ENCODE measurements around the gene ABI3BP.

The ABI3BP gene

DNA sequence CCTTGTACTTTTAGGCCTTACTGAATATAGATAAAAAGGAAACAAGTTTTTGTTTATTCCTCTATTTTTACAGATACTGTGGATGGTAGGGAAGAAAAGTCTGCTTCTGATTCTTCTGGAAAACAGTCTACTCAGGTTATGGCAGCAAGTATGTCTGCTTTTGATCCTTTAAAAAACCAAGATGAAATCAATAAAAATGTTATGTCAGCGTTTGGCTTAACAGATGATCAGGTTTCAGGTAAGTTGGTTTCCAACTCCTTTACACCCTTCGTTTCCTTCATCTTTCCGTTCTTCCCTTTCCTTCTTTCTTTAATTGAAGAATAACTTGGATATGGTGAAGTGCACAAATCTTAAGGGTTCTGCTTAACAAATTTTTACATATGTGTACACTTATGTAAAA is 260.8 kb downstream of the ABI3BP start:
- DNase-seq (ENCODE audit: low read depth in 2 of 2), result no peak

DNA sequence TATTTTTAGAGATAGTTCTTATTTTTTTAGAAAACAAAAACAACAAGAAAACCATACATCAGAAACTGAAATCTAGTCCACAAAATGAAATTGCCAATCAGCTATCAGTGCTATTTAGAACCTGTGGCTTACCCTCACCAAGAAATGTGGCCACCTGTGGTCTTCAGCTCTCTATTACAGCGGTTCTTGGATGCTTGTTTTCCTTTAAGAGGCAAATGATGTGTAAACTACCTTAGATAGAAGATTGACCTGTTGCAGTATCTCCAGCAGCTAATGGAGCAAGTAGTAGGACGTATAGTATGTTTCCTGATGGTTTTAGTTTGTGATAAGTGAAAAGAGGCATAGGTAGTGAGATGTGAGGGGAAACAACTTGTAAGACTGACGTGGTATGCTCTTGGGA is 262.7 kb downstream of the ABI3BP start:
- no peak for DNase-seq (ENCODE audit: low read depth in 2 of 2)

DNA sequence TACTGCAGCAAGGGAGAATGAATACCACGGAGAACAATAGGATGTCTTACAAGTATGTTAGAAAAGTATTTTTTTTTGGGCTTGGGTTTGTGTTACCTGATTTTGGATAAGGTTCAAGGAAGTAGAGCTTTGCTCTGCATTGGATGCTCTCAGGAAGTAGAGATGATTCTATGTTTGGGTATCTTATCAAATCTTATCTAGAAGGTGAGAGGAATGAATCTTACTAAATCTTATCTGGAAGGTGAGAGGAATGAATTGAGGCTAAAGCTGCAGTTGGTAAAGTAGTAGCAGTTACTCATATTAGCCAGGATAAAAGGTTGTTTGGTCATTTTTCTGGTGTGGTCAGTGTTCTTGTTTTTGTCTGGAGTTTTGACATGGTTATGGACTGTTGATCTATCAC is 266.5 kb downstream of the ABI3BP start:
- no peak for DNase-seq (ENCODE audit: low read depth in 2 of 2)

DNA sequence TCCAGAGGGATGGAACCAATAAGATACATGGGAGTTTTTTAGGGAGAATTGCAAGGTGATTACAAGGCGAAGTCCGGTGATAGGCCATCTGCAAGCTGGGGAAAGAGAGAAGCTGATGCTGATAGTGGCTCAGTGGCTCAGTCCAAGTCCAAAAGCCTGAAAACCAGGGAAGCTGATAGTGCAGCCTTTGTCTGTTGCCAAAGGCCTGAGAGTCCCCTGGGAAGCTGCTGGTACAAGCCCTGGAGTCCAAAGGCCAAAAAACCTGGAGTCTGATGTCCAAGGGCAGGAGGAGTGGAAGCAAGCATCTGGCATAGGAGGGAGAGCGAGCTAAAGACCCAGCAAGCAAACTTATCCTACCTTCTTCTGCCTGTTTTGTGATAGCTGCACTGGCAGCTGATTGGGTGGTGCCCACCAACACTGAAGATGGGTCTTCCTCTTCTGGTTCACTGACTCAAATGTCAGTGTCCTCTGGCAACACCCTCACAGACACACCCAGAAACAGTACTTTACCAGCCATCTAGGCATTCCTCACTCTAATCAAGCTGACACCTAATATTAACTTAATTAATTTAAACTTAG is 267.2 kb downstream of the ABI3BP start:
- no peak for DNase-seq (ENCODE audit: low read depth in 2 of 2)

DNA sequence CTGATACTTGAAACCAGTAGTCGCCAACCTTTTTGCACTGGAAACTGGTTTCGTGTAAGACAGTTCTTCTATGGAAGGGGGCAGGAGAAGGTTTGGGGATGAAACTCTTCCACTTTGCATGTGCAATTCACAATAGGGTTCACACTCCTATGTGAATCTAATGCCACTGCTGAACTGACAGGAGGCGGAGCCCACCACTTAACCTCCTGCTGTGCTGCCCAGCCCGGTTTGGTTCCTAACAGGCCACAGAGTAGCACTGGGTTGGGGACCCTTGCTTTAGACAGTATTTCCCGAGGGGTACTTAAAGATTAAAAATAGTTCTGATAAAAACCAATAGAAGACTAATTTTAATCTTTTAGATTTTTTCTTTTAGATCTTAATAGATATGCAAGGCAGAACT is 272.8 kb downstream of the ABI3BP start:
- DNase-seq (ENCODE audit: low read depth in 2 of 2), result no peak

DNA sequence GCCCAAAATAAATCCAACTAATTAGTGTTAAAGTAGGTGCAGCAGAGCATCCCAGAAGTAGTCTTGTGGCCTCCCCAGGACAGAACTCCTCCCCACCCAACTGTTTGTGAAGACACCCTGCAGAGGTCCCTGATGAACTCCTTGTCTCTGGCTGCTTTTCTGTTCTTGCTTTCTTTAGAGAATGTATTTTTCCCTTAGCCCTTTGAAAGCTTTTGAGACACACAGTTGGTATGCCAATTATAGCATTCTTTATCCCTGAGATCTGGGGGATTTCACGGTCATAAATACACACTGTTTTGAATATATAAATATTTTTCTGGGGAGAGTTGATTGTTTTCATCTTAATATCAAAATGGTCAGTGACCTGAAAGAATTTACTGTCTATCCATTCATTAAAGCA is 274.1 kb downstream of the ABI3BP start:
- DNase-seq (ENCODE audit: low read depth in 2 of 2), result no peak

DNA sequence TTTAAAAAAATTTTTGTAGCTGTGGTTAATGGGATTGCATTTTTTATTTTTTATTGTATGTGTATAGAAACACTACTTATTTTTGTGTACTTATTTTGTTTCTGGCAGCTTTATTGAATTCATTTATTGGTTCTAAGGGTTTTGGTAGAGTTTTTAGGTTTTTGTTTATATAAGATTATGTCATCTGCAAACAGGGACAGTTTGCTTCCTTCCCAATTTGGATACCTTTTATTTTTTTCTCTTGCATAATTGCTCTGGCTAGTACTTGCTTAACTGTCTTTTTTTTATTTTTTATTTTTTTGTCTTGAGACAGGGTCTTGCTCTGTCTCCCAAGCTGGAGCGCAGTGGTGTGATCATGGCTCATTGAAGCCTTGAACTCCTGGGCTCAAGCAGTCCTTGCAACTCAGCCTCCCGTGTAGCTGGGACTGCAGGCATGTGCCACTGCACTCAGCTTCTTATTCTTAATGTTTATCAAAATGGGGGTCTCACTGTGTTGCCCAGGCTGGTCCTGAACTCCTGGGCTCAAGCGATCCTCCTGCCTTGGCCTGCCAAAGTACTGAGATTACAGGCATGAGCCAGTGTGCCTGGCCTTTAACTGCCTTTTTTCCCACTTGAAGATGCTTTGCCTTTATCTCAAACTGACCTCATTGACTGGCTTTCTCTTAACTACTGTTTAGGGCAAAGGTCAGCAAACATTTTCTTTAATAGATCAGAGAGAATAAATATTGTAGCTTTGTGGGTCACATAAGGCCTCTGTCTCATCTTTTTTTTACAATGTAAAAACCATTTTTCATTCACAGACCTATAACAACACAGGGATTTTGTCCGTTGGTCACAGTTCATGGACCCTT is 275.4 kb downstream of the ABI3BP start:
- no peak for DNase-seq (ENCODE audit: low read depth in 2 of 2)

DNA sequence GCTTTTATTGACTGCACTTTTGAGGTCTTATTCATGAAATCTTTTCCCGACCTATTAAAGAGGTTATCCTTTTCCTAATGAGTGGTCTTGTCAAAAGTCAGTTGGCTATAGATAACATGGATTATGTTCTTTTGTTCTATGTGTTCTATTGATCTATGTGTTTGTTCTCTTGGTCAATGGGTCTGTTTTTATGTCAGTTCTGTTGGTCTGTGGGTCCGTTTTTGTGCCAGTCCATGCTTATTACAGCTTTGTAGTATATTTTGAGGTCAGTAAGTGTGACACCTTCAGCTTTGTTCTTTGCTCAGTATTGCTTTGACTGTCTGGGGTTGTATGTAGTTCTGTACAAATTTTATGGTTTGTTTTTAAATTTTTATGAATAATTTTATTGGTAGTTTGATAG is 276.2 kb downstream of the ABI3BP start:
- DNase-seq (ENCODE audit: low read depth in 2 of 2), result no peak

DNA sequence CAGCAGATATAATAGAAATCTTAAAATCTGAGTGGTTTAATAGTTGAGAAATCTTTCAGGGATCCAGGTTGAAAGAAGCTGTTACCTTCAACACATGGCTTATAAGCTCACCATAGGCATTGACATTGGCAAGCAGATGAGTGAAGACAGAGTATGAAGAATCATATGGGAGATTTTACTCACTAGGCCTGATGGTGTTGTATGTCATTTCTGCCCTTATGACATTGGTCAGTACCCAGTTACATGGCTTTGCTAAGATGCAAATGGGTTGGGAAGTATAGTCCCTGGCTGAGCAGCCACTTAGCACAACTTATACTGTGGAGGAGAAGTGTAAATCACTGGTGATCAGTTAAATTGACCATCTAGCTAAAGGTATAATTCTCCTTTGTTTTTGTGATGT is 278.0 kb downstream of the ABI3BP start:
- DNase-seq (ENCODE audit: low read depth in 2 of 2), result no peak

DNA sequence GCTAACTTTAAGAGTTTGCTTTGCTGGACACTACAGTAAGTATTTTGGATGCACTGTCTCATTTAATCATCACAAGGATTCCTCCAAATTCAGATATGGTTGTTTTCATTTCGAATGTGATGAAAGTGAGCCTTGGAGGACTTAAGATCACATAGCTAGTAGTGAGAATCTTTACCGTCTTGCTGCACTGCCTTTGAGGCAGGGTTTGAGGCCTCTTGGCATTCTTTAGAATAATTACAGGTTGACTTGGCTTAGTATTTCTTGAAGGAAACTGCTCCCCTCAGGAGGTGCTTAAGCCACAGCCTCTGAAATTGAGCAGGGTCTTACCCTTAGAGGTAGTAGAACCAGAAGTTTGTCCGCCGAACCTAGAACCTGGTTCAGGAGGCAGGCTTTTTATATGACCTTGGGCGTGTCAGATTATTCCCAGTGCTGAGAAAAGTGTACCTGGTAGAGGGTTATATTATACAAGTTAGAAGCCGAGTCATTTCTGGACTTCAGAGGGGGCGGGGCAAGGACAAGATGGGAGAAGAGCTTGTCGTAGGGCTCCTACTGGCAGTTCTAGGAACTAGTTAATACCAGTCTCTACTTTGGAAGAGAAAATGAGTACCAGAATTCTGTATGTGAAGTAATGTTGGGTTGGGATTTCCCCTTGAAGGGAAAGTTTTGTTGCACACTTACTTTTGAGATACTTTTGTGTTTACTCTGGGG is 282.8 kb downstream of the ABI3BP start:
- DNase-seq (ENCODE audit: low read depth in 2 of 2), result no peak

DNA sequence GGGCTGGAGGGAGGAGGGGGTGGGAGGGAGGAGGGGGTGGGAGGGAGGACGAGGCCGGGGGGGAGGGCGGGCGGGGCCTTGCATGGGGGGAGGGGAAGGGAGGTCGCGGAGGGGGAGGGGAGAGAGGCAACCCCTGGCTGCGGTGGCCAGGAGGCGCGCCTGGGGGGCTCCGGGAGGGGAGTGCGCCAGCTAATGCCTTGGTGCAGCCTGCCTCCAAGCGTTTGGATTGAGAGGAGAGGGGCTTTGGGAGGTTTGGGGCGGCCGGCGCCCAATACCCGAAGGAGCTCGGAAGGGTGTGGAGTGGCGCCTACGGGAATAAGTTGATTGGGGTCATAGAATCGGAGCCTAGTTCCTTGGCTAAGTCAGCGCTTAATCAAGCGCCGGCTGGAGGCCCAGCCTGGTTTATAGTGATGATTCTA is 283.4 kb downstream of the ABI3BP start:
- peak in 1 of 2 donors; percentile 17 for DNase-seq (ENCODE audit: low read depth in 2 of 2)

DNA sequence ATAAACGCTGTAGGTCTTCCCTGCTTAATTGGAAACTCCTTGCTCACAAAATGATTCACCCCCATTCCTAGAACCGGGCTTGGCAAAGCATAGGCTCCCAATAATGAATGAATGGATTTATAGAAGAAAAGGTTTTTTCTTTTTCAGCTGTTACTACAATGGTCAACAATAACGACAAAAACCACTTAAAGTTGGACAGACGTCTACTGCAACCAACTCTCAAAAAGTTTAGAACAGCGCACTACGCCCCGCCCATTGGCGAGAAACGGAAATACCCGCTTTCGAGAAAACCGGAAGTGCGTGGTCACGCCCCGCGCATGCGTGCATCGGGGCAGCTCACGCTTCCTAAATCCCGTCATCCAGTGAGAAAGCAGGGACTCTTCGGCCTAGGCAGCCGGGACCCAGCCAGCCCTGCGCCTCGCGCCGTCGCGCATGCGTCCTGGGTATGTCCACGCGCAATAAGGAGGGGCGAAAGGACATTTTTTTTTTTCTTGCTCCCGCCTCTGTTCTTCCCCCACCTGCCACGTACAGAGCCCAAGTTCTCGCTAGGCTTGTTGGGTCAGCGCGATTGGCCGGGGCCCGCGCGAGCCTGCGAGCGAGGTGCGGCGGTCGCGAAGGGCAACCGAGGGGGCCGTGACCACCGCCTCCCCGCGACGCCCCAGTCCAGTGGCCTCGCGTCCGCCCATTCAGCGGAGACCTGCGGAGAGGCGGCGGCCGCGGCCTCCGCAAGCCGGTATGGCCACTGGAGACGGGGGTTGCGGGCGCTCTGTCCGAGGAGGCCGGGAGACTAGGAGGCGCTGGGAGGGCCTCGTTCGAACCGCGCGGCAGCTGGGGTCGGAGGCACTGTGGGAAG is 284.0 kb downstream of the ABI3BP start, which contains the start of gene TFG:
Gene TFG, plus strand, starts transcription at position 506 of the 853 bp plus-strand sequence. CDS start 4,192 bp downstream, outside the sequence.
- peak; percentile 94 for DNase-seq (ENCODE audit: low read depth in 2 of 2)

DNA sequence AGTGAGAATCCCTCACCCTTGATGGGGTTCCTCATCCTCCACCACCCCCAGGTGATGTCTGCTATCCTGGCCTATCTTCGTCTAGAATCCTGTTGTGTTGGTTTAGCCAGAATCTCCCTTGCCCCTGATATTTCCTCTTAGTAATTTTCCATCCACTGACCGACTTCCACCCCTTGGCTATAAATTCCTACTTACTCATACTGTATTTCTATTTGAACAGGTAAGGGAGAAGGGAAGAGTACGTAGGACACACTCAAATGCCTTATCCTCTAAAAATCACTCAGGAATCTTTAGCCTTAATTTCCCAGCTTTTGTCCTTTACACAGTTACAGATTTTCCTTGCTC is 284.6 kb downstream of the ABI3BP start:
- DNase-seq (ENCODE audit: low read depth in 2 of 2), result no peak

DNA sequence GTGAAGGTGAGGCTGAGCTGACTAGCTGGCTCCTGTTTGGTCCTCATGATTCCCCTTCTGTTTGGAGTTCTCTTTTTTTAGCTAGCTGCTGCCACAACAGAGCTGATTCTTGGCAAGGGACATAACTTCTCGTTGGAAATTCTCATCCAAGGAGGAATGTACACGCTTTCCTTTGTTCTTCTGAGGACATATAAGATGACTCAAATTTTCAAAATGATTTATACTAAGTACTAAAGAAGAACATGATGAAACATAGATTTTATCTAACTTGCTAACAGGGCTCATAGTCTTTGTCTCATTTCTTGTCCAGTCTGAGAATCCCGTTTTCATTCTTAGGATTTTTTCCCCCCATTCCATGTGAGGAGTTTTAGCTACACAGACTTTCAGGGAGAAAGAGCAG is 286.9 kb downstream of the ABI3BP start:
- no peak for DNase-seq (ENCODE audit: low read depth in 2 of 2)

DNA sequence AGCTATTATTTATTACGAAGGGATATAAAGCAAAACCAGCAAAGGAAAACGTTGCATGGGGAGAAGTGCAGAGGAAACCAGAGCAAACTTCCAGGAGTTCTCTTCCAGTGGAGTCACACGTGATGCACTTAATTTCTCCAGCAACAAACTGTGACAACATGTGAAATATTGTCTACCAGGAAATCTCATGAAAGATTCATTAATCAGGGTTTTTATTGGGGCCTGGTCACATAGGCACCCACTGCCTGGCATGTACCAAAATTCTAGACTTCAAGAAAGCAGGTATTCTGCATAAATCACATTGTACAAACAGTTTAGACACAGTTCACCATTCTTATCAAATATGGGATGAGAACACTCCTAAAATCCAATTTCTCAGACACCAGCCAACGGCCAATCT is 289.4 kb downstream of the ABI3BP start:
- no peak for DNase-seq (ENCODE audit: low read depth in 2 of 2)

DNA sequence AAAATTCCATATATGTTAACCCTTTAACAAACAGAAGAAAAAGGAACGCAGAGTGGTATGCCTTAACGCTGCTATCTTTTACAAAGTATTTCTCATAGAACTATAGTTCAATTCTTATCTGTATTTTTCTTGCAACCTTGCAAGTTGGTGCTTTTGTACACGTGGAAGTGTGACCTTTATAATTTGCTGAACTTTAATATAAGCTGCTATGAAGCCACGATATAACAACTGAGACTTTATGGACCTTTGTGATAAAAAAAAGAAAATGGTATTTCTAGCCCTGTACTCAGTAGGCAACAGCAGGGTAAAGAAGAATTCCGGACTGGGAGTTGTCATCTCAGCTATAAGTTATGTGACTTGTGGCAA is 290.3 kb downstream of the ABI3BP start:
- no peak for DNase-seq (ENCODE audit: low read depth in 2 of 2)

DNA sequence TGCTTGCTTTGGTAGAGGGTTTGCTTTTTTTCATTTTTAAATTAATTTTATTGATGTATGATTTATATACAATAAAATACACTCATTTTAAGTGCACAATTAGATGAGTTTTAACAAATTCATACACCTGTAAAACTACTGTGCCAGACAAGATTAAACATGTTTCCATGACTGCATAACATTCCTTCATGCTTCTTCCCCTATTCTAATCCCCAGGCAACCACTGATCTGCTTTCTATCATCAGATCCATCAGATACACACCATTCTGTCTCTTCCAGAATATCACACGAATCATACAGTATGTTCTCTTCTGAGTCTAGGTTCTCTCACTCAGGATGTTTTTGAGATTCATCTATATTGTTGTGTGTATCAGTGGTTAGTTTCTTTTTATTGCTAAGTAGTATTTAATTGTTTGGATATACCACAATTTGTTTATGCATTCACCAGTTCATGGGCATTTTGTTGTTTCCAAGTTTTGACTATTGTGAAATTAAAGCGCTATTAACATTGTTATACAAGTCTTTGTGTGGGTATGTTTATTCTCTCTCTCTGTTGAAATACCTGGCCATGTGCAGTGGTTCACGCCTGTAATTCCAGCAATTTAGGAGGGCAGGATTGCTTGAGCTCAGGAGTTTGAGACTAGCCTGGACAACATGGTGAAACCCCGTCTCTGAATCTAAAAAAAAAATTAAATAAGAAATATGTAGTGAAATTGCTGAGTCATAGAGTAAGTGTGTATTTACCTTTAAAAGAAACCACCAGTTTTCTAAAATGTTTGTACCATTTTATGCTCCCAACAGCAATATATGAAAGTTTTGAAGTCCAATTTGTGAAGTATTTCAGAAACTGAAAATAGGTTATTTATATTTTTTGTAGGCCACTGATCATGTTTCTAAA is 290.9 kb downstream of the ABI3BP start:
- DNase-seq (ENCODE audit: low read depth in 2 of 2), result no peak

DNA sequence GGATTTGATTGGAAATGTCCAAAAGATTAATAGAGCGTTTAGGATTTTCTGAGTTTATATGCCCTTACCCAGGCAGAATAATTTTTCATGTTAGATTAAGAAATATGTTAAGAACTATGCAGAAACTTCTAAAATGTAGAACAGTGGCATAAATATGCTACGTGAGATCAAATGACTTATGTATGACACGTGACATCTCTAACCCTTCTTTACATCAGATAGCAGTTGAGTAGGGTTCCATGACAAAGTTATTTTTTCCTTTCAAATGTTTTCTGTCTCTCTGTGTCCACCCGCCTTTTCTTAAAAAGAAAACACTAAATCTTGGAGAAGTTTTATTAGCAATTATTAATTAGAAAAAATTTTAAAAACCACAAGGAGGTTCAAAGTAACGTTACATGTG is 292.5 kb downstream of the ABI3BP start:
- no peak for DNase-seq (ENCODE audit: low read depth in 2 of 2)
